DMS53 treated with DMSO at 0.1 percent for 48 hours (cell line): ENCODE results near the gene HMSD.

Experiments
- DNase-seq: peaks from one replicate; lab custom pipeline; 2025; ENCODE audit not compliant: unreplicated experiment; lab: John Stamatoyannopoulos, UW

HMSD gene

DNA sequence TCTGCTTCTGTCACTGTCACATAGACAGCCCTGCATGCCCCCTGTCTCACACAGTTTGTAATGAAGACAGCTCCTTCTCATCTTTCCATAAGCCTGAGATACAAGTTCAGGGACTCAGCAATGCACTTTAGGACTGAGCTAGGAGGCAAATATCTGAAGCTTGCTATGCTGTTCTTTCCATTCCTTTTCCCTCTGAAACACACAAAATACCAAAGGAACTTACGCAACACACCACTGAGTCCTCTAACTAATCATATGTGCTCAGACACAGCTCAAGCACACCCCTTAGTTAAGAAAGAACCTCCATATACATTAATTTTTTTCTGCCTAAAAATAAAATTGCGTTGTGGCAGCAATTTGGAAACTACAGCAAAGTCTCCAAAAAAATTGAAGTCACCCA, 38.6 kb downstream of the HMSD start:
- no peak for DNase-seq

DNA sequence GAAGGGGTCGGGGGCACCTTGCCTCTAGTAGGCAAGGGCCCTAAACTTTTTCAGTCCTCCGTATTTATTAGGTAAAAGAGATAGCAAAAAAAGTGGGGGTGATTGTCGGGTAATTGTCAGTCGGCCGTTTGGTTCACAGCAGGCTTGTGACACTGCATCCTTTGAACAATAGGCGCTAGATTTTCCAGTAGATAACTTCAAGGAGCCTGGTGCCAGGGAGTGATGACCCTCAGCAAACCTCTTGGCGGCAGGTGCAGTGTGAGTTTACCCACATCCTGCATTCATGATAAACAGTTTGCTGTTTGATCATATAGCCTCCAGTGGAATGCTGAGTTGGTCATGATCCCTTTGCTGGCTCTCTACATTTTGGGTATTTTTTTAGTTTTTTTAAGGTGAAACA, 43.6 kb downstream of the HMSD start:
- no peak for DNase-seq

DNA sequence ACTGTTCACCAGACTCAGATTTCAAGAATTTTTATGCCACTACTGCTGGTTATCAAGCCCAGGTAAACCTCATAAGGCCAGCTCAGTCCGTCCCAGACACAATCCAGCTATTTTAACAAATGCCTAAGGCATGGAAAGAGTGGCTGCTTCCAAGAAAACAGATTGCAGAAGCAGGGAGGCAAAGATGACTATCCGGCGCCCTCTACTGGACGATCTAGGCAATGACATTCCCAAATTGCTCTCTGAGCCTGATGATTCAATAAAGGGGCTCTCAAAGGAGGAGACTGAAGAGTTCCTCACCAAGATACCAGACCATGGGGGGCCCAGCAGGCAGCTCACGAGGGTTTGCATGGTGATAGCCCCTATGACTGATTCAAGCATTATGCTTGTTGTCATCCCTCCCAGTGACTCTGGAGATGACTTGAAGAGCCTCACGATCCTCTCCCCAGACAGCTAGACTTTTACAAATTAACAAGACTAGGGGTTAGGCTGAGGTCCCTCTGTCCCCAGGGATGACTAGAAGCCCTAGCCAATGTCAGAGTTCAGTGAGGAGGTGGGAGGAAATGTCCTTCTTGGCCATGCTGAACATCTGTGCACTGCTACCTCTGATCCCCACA, 45.8 kb downstream of the HMSD start:
- peak; percentile 49 for DNase-seq

- no peak for DNase-seq
Measured at GRCh38 chr18:63997041-63997440, 47.9 kb downstream of the HMSD start.

DNA sequence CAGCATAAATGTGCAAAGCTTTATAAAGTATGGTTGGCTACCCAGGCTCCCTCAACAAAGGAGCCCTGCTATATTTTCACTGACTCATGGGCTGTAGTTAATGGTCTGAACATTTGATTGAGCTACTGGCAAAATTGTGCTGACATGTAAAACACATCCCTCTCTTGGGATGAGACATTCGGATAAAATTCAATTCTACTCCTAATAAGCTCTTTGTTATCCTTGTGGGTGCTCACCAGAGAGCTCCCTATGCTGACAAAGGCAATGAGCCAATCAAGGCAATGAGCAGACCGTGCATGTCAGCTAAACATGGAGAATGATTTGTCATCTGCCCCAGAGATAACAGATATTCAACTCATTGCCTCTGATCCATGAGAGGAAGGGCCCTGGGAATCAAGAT, 48.5 kb downstream of the HMSD start:
- DNase-seq, result no peak

GRCh38 chr18:63999871-64000270, 50.8 kb downstream of the HMSD start:
- DNase-seq, result peak; percentile 87

GRCh38 chr18:64002581-64002980, 53.5 kb downstream of the HMSD start:
- no peak for DNase-seq

GRCh38 chr18:64009305-64009704, 60.2 kb downstream of the HMSD start:
- DNase-seq, result no peak
